Pulmonary artery endothelial cell (primary cell): ENCODE results near the gene TRMT11. TPM values are rescaled to one million over a fixed set of nuclear protein-coding genes. Genes with fewer than 3 reads are reported as not detected.
"Not testable (repeated sequence)": the region's sequence is repeated elsewhere in the genome, so short reads cannot be mapped to it uniquely, and the experiment has no call there.

Experiments used
- DNase-seq: peaks from one replicate; pipeline ENCODE4 v3.0.0-alpha.2; 2011; ENCODE audit warnings: low read depth, low spot score
- total RNA-seq: library from RNA; depleted of rRNA; stranded (reverse); fragments of >200 nt; gene quantifications from 2 replicates; pipeline ENCODE4 v1.2.3, GENCODE V29; 2014

The TRMT11 gene
- total RNA-seq: 12.6 and 16.4 TPM in 2 replicates

DNA sequence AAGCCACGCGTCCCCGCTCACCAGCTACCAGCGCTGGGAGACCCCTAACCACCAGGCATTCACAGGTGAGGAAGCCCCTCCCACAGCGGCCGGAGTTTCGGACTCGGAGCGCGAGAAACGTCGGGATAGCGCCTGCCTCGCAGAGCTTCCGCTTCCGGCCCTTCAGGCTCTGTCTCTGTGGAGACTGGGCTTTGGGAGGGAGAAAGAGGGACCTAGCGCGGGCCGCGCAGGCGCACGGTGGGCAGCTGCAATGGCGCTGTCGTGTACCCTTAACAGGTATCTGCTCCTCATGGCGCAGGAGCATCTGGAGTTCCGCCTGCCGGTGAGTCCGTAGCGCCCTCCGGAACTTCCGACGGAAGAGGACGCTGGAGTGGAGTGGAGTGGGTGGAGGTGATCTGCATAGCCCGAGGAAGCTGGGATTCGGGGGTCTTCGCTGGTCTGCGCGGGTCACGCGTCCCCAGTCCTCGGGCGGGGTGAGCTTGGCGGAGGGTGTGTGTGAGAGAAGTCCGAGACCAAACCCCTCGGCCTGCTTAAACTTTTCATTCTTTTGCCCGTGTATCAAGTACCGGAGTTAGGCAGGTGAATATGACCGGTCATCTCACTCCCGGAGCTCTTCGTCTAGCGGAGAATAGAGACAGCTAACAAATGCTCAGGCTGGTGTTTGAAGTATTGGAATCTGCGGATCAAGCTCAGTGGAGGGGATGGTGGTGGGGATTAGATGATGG lies at the start of gene TRMT11:
TSS of gene TRMT11 (plus strand) at position 240 of the 725 bp plus-strand sequence. CDS start at position 251, 11 bp downstream.
- peak; percentile 47 for DNase-seq

DNA sequence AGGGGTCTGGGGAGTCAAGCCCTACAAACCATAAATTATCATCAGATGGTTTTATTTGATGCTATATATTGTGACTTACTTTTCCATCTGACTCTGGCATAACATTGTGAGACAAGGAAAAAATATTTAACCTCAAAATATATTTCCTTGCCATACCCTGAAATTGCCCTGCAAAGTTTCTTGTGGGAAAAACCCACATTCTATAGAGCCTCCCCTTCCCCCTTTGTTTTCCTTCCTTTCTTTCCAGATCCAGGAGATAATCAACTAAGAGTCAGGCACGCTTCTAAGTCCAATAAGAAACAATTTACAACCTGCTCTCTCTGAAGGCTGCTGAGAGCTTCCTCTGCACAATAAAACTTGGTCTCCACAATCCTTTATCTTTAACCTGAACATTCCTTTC lies 47.3 kb upstream of the TRMT11 start:
- no peak for DNase-seq

GRCh38 chr6:125939791-125940190 lies 46.5 kb upstream of the TRMT11 start:
- DNase-seq: no peak

DNA sequence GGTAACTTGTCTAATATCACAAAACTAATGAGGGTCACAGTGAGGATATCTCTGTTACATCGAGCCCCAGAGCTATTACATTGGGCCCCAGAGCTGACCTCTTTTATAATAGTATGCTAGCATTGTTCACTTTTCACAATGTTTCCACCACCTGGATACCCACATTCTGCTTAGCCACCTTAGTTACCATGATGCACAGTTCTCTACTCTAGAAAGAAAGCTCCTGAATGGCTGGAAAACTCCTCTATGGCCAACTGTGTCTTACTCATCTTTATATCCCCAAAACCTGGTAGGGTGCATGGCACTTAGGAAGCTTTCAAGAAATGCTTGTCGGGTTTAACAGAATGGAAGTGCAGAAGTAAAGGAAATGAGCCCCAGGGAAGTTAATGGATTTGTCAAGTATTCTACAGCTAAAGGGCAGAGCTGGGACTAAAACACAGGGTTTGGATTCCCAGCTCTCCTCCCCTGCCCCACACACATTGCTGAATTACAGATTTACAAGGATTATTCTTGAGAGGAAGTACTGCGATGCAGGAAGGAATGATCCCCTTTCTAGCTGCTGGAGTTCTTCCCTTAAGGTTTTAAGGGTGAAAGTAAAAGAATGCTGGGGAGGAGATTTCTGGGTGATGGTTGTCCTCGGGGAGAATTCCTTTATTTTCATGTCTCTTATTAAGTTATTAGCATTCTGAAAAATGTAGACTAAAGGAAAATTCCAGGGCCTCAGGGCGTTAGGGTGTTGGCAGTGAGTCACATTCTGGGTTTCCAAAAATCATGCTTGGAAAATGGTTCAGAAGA lies 45.9 kb upstream of the TRMT11 start:
- no peak for DNase-seq

GRCh38 chr6:125942672-125943527 lies 43.4 kb upstream of the TRMT11 start:
- DNase-seq: no peak

DNA sequence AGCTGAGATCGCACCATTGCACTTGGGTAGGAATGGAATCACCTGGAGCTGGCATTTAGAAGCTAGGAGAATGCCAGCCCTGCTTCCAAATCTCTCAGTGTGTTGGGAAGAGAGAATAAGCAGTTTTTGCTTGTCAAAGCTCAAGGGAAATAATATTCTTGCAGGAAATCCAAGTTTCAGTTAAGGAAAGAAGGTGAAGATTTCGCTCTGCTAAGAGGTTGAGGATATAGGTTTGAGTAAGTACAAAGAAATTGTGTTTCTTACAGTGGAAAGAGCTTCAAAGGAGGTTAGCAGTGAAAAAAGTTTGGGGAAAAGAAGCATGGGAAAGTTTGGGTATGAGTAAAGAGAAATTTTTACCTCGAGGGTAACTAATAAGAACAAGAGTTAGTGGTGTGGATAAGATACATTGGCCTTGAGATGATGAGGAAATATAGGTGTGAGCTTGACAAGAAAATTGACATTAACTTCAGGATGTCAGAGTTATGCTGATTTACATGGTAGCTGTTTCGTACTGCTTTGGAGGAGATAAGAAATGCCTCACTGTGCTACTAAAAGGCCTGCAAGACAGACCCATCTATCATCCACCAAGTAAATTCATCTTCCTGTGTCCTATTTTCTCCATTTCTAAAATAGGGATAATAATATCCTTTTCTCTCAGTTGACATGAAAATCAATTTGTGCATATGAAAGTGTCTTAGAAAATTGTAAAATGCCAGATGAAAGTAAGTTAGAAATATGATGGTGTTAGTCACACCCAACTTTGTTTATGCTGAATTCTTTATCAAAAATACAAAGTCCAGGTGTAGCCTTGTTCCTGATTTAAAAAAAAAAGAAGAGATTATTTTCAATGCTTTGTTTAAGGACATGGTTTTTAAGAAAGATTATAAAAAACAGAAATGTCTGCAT lies 42.6 kb upstream of the TRMT11 start:
- no peak for DNase-seq

- DNase-seq: peak; percentile 86
Measured at GRCh38 chr6:125944434-125944816, 41.9 kb upstream of the TRMT11 start.

DNA sequence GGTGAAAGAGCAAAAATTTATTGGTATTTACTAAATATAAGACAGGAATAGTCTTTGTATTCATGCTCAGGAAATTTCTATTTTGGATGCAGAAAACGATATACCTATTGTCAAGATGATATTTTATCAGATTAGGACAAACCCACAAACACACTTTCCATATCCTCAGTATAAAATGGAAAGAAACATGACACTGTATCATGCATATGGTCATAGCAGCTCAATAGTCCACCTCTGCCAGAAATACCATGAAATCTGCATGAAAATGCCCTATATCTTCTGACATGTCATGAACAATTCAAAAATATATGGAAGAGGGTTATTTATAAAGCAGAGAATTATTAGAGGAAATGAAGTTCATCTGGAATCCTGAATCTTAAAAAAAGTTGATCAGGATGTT lies 41.4 kb upstream of the TRMT11 start:
- no peak for DNase-seq

- no peak for DNase-seq
Measured at GRCh38 chr6:125945378-125946141, 40.8 kb upstream of the TRMT11 start.

DNA sequence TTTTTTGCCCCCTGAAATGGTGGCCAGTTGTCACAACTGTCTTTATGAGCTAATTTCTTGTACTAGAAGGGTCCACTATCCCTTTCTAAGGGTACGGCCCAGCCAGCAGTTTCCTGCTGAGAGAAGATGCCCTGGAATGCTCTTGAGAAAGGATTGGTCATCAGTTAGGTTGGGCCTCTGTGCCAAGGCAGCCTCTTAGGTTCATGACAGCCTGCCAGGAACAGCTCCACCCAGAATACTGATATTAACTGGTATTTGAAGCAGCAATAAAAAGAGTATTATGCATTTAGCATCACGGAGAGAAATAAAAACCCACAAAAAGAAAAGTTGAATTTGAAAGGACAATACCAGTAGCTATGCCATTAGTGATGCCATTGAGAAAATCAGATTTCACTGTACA lies 38.7 kb upstream of the TRMT11 start:
- DNase-seq: no peak

DNA sequence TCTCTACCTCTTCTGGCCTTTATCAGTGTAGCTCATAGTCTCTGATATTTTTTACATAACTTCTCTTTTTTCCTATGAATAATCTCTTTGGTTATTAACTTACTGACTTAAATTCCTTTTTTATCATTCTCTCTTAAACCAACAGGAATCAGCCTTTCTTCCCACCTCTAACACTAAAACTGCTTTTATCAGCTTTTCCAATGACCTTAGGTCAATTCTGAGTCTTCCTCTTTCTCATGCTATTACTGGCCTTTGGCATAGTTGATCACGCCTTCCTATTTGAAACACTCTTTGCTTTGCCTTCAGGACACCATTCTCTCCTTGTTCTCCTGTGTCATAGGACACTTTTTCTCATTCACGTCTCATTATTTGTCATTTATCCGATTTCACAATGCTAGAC lies 37.9 kb upstream of the TRMT11 start:
- no peak for DNase-seq

DNA sequence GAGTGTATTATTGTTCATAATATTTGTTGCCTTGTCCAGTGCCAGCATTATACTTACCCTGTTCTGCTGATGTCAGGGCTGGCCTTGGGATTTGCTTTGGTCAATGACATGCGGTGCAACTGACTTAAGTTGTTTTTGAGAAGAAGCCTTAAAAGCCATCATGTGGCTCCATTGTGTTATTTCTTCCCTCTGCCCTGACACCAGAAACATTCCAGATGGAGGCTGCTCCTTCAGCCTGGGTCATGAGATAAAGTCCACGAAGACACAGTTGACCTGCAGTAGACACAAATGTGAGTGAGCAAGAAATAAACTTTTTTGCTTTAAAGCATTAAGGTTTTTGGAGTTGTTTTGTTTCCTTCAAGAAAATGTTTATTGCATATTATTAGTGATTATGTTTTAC lies 37.3 kb upstream of the TRMT11 start:
- no peak for DNase-seq

GRCh38 chr6:125950293-125950692 lies 36.0 kb upstream of the TRMT11 start:
- DNase-seq: no peak

DNA sequence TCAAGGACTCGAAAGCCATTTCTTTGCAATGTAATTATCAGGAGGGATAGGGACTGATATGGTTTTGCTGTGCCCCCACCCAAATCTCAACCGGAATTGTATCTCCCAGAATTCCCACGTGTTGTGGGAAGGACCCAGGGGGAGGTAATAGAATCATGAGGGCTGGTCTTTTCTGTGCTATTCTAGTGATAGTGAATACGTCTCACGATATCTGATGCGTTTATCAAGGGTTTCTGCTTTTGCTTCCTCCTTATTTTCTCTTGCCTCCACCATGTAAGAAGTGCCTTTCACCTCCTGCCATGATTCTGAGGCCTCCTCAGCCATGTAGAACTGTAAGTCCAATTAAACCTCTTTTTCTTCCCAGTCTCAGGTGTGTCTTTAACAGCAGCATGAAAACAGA lies 35.6 kb upstream of the TRMT11 start:
- DNase-seq: not testable (repeated sequence)

- no peak for DNase-seq
Measured at GRCh38 chr6:125951323-125951722, 35.0 kb upstream of the TRMT11 start.

GRCh38 chr6:125952764-125953501 lies 33.4 kb upstream of the TRMT11 start:
- no peak for DNase-seq

- no peak for DNase-seq
Measured at GRCh38 chr6:125953502-125953875, 32.9 kb upstream of the TRMT11 start.

DNA sequence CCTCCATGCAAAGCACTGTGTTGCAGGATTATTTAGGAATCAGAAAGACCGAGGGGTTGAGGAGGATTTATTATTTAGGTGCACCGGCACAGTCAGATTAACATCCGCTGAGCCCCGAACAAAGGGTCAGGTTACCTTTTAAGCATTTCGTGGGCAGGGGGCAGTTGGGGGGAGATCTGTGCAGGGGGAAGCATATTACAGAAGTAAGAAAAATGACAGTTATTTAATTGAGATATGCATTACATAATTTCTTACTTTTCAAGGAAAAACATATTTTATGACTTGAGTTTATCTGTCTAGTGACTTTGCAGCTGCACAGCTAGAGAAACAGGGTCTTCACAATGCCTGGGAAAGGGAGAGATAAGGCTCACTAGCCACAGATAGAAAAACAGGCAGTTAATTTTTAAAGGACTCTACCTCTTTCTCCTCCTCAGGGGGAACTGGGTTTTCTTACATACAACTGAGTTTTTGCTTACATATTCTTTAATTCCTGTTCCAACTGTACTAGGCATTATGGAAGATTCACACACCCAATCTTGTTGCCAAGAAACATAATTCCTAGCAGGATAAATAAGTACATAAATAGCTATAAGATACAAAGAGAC lies 31.5 kb upstream of the TRMT11 start:
- no peak for DNase-seq

GRCh38 chr6:125955973-125956372 lies 30.4 kb upstream of the TRMT11 start:
- no peak for DNase-seq
